GM18526 (cell line): ENCODE data around the gene IZUMO4.
A peak's percentile ranks its signal among the peaks of the same experiment; 100 is the strongest.

ENCODE experiments used
- POLR2A ChIP-seq: IDR thresholded peaks from 3 replicates; pipeline ENCODE4 v1.6.1; 2011; ENCODE audit not compliant: insufficient read length; ENCODE audit errors: extremely low read depth

The IZUMO4 gene

GRCh38 chr19:2070436-2070827 is 26.3 kb upstream of the IZUMO4 start:
- no peak for TF ChIP-seq POLR2A

GRCh38 chr19:2070986-2071673 is 25.6 kb upstream of the IZUMO4 start:
- TF ChIP-seq POLR2A, result no peak

- TF ChIP-seq POLR2A, result no peak
These were observed 23.8 kb upstream of the IZUMO4 start for GRCh38 chr19:2072757-2073551.

- no peak for TF ChIP-seq POLR2A
These were observed 20.2 kb upstream of the IZUMO4 start for GRCh38 chr19:2076526-2076944.

- TF ChIP-seq POLR2A, result no peak
These were observed 19.3 kb upstream of the IZUMO4 start for GRCh38 chr19:2077398-2077797.

GRCh38 chr19:2077833-2078619 is 18.7 kb upstream of the IZUMO4 start:
- TF ChIP-seq POLR2A, result no peak

- peak; percentile 21 for TF ChIP-seq POLR2A
These were observed 17.4 kb upstream of the IZUMO4 start for GRCh38 chr19:2079076-2079864.

- no peak for TF ChIP-seq POLR2A
These were observed 16.8 kb upstream of the IZUMO4 start for GRCh38 chr19:2079865-2080301.

GRCh38 chr19:2080336-2080988 is 16.3 kb upstream of the IZUMO4 start:
- TF ChIP-seq POLR2A, result no peak

- TF ChIP-seq POLR2A, result no peak
These were observed 14.6 kb upstream of the IZUMO4 start for GRCh38 chr19:2081873-2082810.

- peak; percentile 30 for TF ChIP-seq POLR2A
These were observed 13.4 kb upstream of the IZUMO4 start for GRCh38 chr19:2083174-2083854.

GRCh38 chr19:2084993-2085720 is 11.6 kb upstream of the IZUMO4 start:
- TF ChIP-seq POLR2A, result peak; percentile 78
